Brain microvascular endothelial cell (primary cell): ENCODE measurements around the gene MAGEA2.
"Not testable (repeated sequence)": the region's sequence is repeated elsewhere in the genome, so short reads cannot be mapped to it uniquely, and the experiment has no call there.

Experiments
- DNase-seq: peaks from one replicate; pipeline ENCODE4 v3.0.0-alpha.2; 2020
- H3K27ac ChIP-seq: fragments of 250-450 bp; sonication (Bioruptor Pico); 2 replicates; pipeline ENCODE4 v1.5.1; 2020; ENCODE audit warnings: mild to moderate bottlenecking, moderate library complexity
- H3K27me3 ChIP-seq: fragments of 250-450 bp; sonication (Bioruptor Pico); replicated peaks from 2 replicates; pipeline ENCODE4 v1.5.1; 2020; ENCODE audit warnings: mild to moderate bottlenecking
- H3K36me3 ChIP-seq: fragments of 250-450 bp; sonication (Bioruptor Pico); replicated peaks from 2 replicates; pipeline ENCODE4 v1.5.1; 2020; ENCODE audit warnings: mild to moderate bottlenecking
- H3K4me3 ChIP-seq: 2 replicates; pipeline ENCODE4 v1.5.1; 2011; ENCODE audit warnings: low read depth, mild to moderate bottlenecking, control low read depth, low read length, moderate library complexity
- in situ Hi-C: cut with HindIII; loops from 2 replicates; pipeline ENCODE4 v1.10.0; 2017; ENCODE audit warnings: low sequenced_read_pairs, low pct_ligation_motif_present
- TF ChIP-seq, protein P1 (sequence below): IDR thresholded peaks from 2 replicates; pipeline ENCODE4 v1.5.1; 2011; ENCODE audit warnings: low read depth, mild to moderate bottlenecking, moderate library complexity, low read length, control low read depth, inconsistent platforms; ENCODE audit errors: missing control alignments

Gene MAGEA2

DNA sequence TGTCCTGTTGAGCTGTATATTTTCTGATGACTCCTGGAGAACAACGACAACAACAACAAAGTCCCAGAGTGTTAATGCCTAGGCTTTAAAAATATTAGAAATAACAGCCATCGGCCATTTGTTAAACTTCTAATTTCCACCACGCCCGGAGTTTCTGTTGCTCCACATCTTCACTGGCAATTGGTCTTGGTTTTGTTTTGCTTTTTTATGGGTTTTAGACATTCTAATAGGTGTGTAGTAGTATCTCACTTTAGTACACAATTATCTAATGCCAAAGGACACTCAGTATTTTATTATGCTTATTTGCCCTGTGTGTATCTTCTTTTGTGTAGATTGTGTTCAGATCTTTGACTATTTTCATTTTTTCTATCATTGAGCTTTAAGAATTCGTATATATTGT is 15.1 kb downstream of the MAGEA2 start:
- Histone ChIP-seq H3K27me3 (no peaks in the 10 kb centered on the region), H3K27ac (no peak overlapping the region), H3K4me3 (no peak overlapping the region), H3K36me3 (no peaks in the 10 kb centered on the region)
- TF ChIP-seq, protein P1, sequence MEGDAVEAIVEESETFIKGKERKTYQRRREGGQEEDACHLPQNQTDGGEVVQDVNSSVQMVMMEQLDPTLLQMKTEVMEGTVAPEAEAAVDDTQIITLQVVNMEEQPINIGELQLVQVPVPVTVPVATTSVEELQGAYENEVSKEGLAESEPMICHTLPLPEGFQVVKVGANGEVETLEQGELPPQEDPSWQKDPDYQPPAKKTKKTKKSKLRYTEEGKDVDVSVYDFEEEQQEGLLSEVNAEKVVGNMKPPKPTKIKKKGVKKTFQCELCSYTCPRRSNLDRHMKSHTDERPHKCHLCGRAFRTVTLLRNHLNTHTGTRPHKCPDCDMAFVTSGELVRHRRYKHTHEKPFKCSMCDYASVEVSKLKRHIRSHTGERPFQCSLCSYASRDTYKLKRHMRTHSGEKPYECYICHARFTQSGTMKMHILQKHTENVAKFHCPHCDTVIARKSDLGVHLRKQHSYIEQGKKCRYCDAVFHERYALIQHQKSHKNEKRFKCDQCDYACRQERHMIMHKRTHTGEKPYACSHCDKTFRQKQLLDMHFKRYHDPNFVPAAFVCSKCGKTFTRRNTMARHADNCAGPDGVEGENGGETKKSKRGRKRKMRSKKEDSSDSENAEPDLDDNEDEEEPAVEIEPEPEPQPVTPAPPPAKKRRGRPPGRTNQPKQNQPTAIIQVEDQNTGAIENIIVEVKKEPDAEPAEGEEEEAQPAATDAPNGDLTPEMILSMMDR: no peak
- DNase-seq: no peak
- in situ Hi-C loops: no loop called here

- H3K27me3 ChIP-seq, H3K36me3 ChIP-seq, DNase-seq, H3K27ac ChIP-seq, in situ Hi-C loops, H3K4me3 ChIP-seq: not testable (repeated sequence)
These were observed 17.1 kb downstream of the MAGEA2 start for GRCh38 chrX:152736528-152736927.

GRCh38 chrX:152735860-152736511 is 17.7 kb downstream of the MAGEA2 start:
- in situ Hi-C loops: no loop called here
- no peaks in the 10 kb centered on the region for H3K27me3 ChIP-seq
- TF ChIP-seq, protein P1: no peak
- H3K27ac ChIP-seq: no peak overlapping the region
- no peak for DNase-seq
- H3K4me3 ChIP-seq: no peak overlapping the region
- no peaks in the 10 kb centered on the region for H3K36me3 ChIP-seq

- Histone ChIP-seq H3K36me3 (no peaks in the 10 kb centered on the region), H3K27me3 (no peaks in the 10 kb centered on the region), H3K4me3 (no peak overlapping the region), H3K27ac (no peak overlapping the region)
- in situ Hi-C loops: no loop called here
- TF ChIP-seq, protein P1: no peak
- no peak for DNase-seq
These were observed 18.5 kb downstream of the MAGEA2 start for GRCh38 chrX:152735101-152735500.

DNA sequence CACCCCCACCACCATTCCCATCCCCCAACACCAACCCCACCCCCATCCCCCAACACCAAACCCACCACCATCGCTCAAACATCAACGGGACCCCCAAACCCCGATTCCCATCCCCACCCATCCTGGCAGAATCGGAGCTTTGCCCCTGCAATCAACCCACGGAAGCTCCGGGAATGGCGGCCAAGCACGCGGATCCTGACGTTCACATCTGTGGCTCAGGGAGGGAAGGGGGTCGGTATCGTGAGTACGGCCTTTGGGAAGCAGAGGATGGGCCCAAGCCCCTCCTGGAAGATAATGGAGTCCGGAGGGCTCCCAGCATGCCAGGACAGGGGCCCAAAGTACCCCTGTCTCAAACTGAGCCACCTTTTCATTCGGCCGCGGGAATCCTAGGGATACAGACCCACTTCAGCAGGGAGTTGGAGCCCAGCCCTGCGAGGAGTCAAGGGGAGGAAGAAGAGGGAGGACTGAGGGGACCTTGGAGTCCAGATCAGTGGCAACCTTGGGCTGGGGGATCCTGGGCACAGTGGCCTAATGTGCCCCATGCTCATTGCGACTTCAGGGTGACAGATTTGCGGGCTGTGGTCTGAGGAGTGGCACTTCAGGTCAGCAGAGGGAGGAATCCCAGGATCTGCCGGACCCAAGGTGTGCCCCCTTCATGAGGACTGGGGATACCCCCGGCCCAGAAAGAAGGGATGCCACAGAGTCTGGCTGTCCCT is 19.3 kb downstream of the MAGEA2 start:
- H3K27ac ChIP-seq, DNase-seq, H3K4me3 ChIP-seq, H3K36me3 ChIP-seq, H3K27me3 ChIP-seq, in situ Hi-C loops: not testable (repeated sequence)

- DNase-seq: no peak
- Histone ChIP-seq H3K27ac (no peak within 1 kb of the TSS), H3K27me3 (no peaks in the 10 kb centered on the region), H3K4me3 (no peak within 1 kb of the TSS), H3K36me3 (no peaks in the 10 kb centered on the region)
- in situ Hi-C loops: no loop called here
- TF ChIP-seq, protein P1: no peak
These were observed 20.2 kb downstream of the MAGEA2 start, which contains the start of the genes CSAG1 and MAGEA12 for GRCh38 chrX:152733261-152733975. Gene CSAG1, minus strand, starts transcription at chrX:152733721. Its CDS starts 1,261 bp downstream, at chrX:152732460. Gene MAGEA12, plus strand, starts transcription at chrX:152733757. Its CDS starts 2,405 bp downstream, at chrX:152736162.
